Lower leg skin (tissue), 4 donors: ENCODE results near the gene CHPF. TPM values are rescaled to one million over a fixed set of nuclear protein-coding genes. Genes with fewer than 3 reads are reported as not detected.
A peak's percentile ranks its signal among the peaks of the same experiment; 100 is the strongest.

ENCODE experiments used
- DNase-seq, 2 donors: peaks; one replicate each; pipeline ENCODE4 v3.0.0-alpha.2; 2019; ENCODE audit warnings: low spot score in 2 of 2
- H3K4me3 ChIP-seq: fragments of 200-600 bp; sonication (generic); 2 replicates; pipeline ENCODE4 v1.5.1; 2017; ENCODE audit warnings: mild to moderate bottlenecking, low read depth; ENCODE audit not compliant: poor library complexity, severe bottlenecking
- POLR2A ChIP-seq, 2 donors: fragments of 450-650 bp; IDR thresholded peaks; one replicate each; pipeline ENCODE4 v1.6.1; 2016 to 2017; ENCODE audit warnings: antibody characterized with exemption in 2 of 2, mild to moderate bottlenecking in 1 of 2, moderate library complexity in 1 of 2
- WGBS, 2 donors: methylation state at CpG; one replicate each; pipeline ENCODE4 v1.1.5; 2018; 5-methylcytosine and 5-hydroxymethylcytosine counted together
- intact Hi-C: fragments of 100-400 bp; cut with DNase I; formaldehyde crosslinking; loops from one replicate; pipeline ENCODE4 v1.15.0; 2023; ENCODE audit warnings: low total_unique reads
- total RNA-seq, 4 donors: library from RNA; depleted of rRNA; stranded (reverse); fragments of >200 nt; gene quantifications; one replicate each; pipeline ENCODE4 v1.1.0, GENCODE V29; 2016
- TF ChIP-seq, protein P1 (sequence below), 3 donors: fragments of 450-650 bp; IDR thresholded peaks; one replicate each; pipeline ENCODE4 v1.5.1; 2016; ENCODE audit warnings: antibody characterized with exemption in 3 of 3, mild to moderate bottlenecking in 3 of 3, moderate library complexity in 2 of 3

Gene CHPF
- total RNA-seq, 4 donors from 2014 or later, result 37.8 to 73.1 (median 58.4) TPM

- WGBS, 2 donors, result 68 to 72% methylated on average over 4 to 8 of the region's 8 CpGs
- intact Hi-C loops, result loop anchor here (5.0 kb wide), 1 partner anchor 125 kb away; no protein-coding TSS in a partner anchor
- DNase-seq, result no peak
- TF ChIP-seq, protein P1, sequence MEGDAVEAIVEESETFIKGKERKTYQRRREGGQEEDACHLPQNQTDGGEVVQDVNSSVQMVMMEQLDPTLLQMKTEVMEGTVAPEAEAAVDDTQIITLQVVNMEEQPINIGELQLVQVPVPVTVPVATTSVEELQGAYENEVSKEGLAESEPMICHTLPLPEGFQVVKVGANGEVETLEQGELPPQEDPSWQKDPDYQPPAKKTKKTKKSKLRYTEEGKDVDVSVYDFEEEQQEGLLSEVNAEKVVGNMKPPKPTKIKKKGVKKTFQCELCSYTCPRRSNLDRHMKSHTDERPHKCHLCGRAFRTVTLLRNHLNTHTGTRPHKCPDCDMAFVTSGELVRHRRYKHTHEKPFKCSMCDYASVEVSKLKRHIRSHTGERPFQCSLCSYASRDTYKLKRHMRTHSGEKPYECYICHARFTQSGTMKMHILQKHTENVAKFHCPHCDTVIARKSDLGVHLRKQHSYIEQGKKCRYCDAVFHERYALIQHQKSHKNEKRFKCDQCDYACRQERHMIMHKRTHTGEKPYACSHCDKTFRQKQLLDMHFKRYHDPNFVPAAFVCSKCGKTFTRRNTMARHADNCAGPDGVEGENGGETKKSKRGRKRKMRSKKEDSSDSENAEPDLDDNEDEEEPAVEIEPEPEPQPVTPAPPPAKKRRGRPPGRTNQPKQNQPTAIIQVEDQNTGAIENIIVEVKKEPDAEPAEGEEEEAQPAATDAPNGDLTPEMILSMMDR (IDR thresholded peaks at IDR 0.05), result no peak
- TF ChIP-seq POLR2A (IDR thresholded peaks at IDR 0.05), result no peak
- no peak overlapping the region for H3K4me3 ChIP-seq
Observed at GRCh38 chr2:219532378-219532649, 11.3 kb downstream of the CHPF start.

DNA sequence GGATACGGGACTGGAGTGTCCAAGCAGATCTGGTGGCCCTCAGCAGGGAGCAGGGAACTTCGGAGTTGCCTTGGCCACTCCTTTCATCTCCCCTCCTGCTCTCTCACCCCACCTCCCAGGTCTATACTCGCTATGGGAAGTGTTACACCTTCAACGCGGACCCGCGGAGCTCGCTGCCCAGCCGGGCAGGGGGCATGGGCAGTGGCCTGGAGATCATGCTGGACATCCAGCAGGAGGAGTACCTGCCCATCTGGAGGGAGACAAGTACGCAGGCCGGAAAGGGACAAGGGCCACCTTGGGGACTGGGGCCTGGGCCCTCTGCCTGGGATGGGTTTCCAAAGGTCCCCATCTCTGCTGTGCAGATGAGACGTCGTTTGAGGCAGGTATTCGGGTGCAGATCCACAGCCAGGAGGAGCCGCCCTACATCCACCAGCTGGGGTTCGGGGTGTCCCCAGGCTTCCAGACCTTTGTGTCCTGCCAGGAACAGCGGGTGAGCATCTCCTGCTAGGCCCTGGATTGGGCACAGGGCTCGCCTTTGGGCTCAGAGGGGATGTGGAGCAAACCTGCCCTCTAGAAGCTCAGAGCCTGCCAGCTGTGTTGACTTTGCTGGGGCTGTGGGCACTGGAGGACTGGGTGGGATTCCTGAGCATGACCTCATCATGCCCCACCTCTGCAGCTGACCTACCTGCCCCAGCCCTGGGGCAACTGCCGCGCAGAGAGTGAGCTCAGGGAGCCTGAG, 11.8 kb downstream of the CHPF start:
- 80 to 81% methylated on average over 13 of the region's 20 CpGs for WGBS, 2 donors
- TF ChIP-seq, protein P1 (IDR thresholded peaks at IDR 0.05), result no peak
- TF ChIP-seq POLR2A (IDR thresholded peaks at IDR 0.05), result no peak
- no peak for DNase-seq
- H3K4me3 ChIP-seq, result no peak overlapping the region
- intact Hi-C loops, result loop anchor here (5.0 kb wide), 1 partner anchor 125 kb away; no protein-coding TSS in a partner anchor

DNA sequence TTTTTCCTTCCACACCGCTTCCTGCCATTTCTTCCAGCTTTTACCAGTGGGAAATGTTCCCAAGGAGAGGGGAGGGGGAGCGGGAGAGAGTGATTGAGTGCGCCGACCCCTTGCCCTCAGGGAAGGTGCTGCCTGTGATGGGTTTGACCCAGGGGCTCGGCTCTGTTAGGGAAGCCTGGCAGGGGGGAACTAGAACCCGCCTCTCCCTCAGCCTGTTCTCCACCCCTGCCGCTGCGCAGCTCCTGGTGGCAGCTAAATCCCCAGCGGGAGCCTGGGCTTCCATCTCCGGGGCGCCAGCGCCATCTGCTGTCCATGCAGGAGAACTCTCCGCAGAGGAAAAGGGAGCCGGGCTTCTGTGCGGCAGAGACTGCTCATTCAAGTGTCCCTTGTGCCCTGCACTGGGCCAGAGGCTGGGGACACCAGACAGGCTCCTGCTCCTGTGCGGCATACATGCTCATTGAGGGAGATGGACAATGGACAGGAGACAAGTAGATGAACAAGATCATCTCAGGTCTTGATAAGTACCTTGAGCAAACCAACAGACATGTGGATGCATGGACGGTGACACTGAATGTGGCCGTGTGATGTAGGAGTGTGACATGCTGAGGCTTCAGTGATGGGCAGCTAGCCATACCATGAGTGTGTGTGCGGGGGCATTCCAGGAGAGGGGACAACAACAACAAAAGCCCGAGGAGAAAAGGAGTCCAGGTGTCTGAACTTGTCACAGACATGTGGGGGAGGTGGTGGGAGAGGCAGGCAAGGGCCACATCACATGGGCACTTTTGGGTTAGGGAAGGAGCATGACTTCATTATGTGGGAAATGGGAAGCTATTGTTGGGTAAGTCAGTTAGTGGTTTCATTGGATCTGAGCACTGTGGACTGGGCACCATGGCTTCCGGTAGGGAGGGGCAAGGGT, 13.3 kb downstream of the CHPF start:
- WGBS, 2 donors, result 12 to 17% methylated on average over 20 to 21 of the region's 21 CpGs
- peak; percentile 62 to 96 for DNase-seq
- TF ChIP-seq POLR2A (IDR thresholded peaks at IDR 0.05), result no peak
- TF ChIP-seq, protein P1 (IDR thresholded peaks at IDR 0.05), result peak in 1 of 3 donors; percentile 89
- intact Hi-C loops, result loop anchor here (5.0 kb wide), 1 partner anchor 123 kb away; no protein-coding TSS in a partner anchor
- no peak overlapping the region for H3K4me3 ChIP-seq

GRCh38 chr2:219527472-219527871, 16.1 kb downstream of the CHPF start:
- DNase-seq, result no peak
- intact Hi-C loops, result no loop called here
- no peak overlapping the region for H3K4me3 ChIP-seq
- 65 to 68% methylated on average over 5 of the region's 5 CpGs for WGBS, 2 donors
- TF ChIP-seq, protein P1 (IDR thresholded peaks at IDR 0.05), result no peak
- no peak for TF ChIP-seq POLR2A (IDR thresholded peaks at IDR 0.05)

GRCh38 chr2:219527076-219527394, 16.6 kb downstream of the CHPF start:
- intact Hi-C loops, result no loop called here
- no peak overlapping the region for H3K4me3 ChIP-seq
- no peak for DNase-seq
- TF ChIP-seq, protein P1 (IDR thresholded peaks at IDR 0.05), result no peak
- no peak for TF ChIP-seq POLR2A (IDR thresholded peaks at IDR 0.05)
- WGBS, 2 donors, result 43 to 67% methylated on average over 5 of the region's 6 CpGs
